CD4-positive, alpha-beta T cell treated with Interleukin-17A for 1 hour (primary cell): Measurements from ENCODE around the gene MRPL44.
"Not testable (repeated sequence)": the region's sequence is repeated elsewhere in the genome, so short reads cannot be mapped to it uniquely, and the experiment has no call there.

Experiments
- DNase-seq: peaks from one replicate; pipeline ENCODE4 v3.0.0-alpha.2; 2020

The MRPL44 gene

GRCh38 chr2:223936862-223937326, 20.4 kb upstream of the MRPL44 start:
- no peak for DNase-seq

GRCh38 chr2:223937535-223937934, 19.7 kb upstream of the MRPL44 start:
- DNase-seq = no peak

- DNase-seq = not testable (repeated sequence)
Observed at GRCh38 chr2:223939438-223939837, 17.8 kb upstream of the MRPL44 start.

- peak; percentile 54 for DNase-seq
Observed at GRCh38 chr2:223941579-223942277, 15.5 kb upstream of the MRPL44 start.

GRCh38 chr2:223943135-223943534, 14.1 kb upstream of the MRPL44 start:
- no peak for DNase-seq

- no peak for DNase-seq
Observed at GRCh38 chr2:223943561-223944008, 13.7 kb upstream of the MRPL44 start.

- peak; percentile 29 for DNase-seq
Observed at GRCh38 chr2:223944166-223944702, 13.0 kb upstream of the MRPL44 start.

- peak; percentile 78 for DNase-seq
Observed at GRCh38 chr2:223944703-223945531, 12.3 kb upstream of the MRPL44 start, which contains the start of gene WDFY1. TSS of gene WDFY1 (minus strand) at chr2:223945335. CDS start at chr2:223945284, 51 bp downstream.

GRCh38 chr2:223945755-223946154, 11.5 kb upstream of the MRPL44 start:
- DNase-seq = no peak

- DNase-seq = no peak
Observed at GRCh38 chr2:223947711-223948205, 9.5 kb upstream of the MRPL44 start.

GRCh38 chr2:223949241-223949840, 7.9 kb upstream of the MRPL44 start:
- no peak for DNase-seq

GRCh38 chr2:223950448-223951347, 6.6 kb upstream of the MRPL44 start:
- no peak for DNase-seq

- no peak for DNase-seq
Observed at GRCh38 chr2:223952280-223952968, 4.8 kb upstream of the MRPL44 start.

GRCh38 chr2:223954401-223954800, 2.9 kb upstream of the MRPL44 start:
- DNase-seq = no peak

GRCh38 chr2:223956300-223956699, 963 bp upstream of the MRPL44 start:
- no peak for DNase-seq

GRCh38 chr2:223959688-223960087, 2.4 kb downstream of the MRPL44 start:
- DNase-seq = no peak

GRCh38 chr2:223967981-223968380, 10.7 kb downstream of the MRPL44 start:
- DNase-seq = no peak

GRCh38 chr2:223969315-223969714, 12.1 kb downstream of the MRPL44 start:
- no peak for DNase-seq

GRCh38 chr2:223969856-223970255, 12.6 kb downstream of the MRPL44 start:
- no peak for DNase-seq

GRCh38 chr2:223970343-223971128, 13.3 kb downstream of the MRPL44 start:
- DNase-seq = peak; percentile 73
